MM.1S (cell line): ENCODE measurements around the gene INPP4A.

ENCODE experiments used
- CTCF ChIP-seq: fragments of 300-600 bp; sonication (generic); IDR thresholded peaks from 2 replicates; pipeline ENCODE4 v1.5.1; 2016; ENCODE audit warnings: antibody characterized with exemption, low read length, mixed read lengths
- EZH2 ChIP-seq: fragments of 300-600 bp; sonication (generic); optimal IDR thresholded peaks from 2 replicates; pipeline ENCODE3; 2017; ENCODE audit warnings: low read depth, mild to moderate bottlenecking, antibody characterized with exemption, low read length, mixed read lengths

GRCh38 chr2:98598781-98599428 is 154.2 kb downstream of the INPP4A start:
- TF ChIP-seq CTCF (no peak), EZH2 (no peak)
